Islet of Langerhans (tissue), 1 donor: Measurements from ENCODE around the gene GNB1.
A peak's percentile ranks its signal among the peaks of the same experiment; 100 is the strongest.

Experiments
- FAIRE-seq: peaks from one replicate; lab custom pipeline; 2011; peaks lifted over from hg19 to GRCh38; lab: Jason Lieb, UNC

Gene GNB1

DNA sequence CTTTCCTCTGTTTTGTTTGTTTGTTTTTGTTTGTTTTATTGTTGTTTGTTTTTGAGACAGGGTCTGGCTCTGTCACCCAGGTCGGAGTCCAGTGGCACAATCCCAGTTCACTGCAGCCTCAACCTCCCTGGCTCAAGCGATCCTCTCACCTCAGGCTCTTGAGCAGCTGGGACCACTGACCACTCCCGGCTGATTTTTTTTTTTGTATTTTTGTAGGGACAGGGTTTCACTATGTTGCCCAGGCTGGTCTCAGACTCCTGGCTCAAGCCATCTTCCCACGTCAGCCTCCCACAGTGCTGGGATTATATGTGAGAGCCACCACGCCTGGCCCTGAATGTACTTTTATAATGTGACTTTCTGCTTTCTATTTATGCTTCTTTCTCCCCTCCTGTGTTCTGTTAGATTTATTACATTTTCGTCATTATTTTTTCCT lies 19.2 kb upstream of the GNB1 start:
- no peak for FAIRE-seq

DNA sequence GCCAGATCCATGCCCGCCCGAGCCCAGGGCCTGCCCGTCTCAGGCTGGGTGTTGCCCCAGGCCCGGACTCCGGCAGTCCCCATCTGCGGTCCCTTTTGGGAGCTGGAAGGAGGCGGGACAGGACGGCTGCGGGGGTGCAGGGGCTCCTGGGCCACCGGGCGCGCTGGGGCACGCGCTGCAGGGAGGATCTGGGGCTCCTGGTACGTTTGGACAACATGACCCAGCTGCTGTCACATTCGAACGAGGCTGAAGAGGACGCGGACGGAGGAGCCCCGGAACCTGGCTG lies 17.6 kb upstream of the GNB1 start:
- no peak for FAIRE-seq

DNA sequence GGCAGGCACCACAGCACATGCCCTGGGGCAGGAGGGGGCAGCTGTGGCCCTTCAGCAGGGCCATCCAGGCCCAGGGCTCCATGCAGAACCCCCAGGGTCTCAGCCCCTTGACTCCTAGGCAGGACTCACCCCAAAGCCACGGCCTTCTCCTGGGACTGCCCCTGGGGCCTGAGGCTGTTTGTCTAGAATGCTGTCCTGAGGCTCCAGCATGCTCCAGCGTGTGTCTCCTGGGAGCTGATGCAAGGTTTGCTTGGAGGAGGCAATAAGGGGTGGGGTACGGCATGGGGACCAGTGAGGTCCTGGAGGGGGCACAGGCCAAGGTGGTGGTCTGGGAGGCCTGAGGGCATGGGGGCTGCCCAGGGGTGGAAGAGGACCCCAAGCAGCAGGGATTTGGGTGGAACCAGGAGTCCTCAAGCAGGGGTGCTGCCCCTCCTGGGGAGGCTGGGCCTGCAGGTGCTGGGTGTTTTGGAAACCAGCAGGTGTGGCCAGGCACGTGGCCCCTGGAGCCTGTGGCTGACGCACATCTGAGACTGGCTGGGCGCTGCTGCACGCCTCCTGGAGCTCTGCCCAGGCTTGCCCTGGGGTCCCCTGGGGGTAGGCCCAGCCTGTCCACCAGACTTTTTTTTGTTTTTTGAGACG lies 16.3 kb upstream of the GNB1 start:
- no peak for FAIRE-seq

DNA sequence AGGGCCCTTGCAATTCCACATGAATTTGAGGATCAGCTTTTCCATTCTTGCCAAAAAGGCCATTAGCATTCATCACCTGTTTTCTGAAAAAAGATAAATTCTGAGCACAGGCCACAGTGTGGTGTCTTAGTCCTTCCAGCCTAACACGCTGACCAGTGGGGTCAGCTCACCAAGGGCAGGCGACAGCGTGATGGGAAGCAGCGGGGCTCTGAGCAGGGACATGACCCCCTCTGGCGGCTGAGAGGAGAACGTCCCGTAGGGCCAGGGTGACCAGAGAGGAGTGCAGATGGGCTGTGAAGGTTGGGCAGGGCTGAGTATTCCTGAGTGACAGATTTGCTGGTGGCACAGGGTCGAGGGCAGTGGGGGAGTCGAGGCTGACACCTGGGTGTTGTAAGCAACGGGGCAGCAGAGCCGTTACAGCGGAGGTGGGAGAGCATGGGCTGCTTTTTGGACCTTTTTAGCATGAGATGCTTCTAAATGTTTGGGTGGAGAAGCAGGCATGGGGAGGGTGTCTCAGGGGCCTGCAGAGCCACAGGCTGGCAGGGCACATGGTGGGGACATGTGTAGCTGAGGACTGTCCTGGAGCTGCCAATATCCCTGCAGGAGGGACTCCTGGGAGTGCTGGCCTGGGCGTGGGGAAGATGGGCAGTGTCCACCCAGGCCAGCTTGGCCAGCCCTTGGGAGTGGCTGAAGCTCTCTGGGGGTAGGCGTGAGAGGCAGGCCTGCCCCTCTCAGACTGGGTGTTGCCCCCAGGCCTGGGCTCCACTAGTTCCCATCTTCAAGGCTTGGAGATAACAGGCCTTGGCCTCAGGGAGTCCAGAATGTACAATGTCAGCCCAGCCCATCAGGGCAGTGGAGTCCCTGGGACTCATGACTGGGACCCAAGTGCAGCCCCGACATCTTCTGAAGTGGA lies 15.6 kb upstream of the GNB1 start:
- peak; percentile 30 for FAIRE-seq

DNA sequence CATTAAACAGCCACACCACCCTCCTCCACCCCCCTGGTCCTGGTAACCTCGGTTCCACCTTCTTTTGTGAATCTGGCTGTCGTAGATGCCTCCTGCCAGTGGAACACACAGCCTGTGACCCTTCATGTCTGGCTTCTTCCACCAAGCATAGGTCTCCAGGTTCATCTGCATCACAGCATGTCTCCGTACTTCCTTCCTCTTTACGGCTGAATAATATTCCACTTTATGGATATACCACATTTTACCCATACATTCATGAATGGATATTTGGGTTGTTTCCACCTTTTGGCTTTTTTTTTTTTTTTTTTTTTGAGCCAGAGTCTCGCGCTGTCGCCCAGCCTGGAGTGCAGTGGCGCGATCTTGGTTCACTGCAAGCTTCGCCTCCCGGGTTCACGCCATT lies 12.3 kb upstream of the GNB1 start:
- no peak for FAIRE-seq

DNA sequence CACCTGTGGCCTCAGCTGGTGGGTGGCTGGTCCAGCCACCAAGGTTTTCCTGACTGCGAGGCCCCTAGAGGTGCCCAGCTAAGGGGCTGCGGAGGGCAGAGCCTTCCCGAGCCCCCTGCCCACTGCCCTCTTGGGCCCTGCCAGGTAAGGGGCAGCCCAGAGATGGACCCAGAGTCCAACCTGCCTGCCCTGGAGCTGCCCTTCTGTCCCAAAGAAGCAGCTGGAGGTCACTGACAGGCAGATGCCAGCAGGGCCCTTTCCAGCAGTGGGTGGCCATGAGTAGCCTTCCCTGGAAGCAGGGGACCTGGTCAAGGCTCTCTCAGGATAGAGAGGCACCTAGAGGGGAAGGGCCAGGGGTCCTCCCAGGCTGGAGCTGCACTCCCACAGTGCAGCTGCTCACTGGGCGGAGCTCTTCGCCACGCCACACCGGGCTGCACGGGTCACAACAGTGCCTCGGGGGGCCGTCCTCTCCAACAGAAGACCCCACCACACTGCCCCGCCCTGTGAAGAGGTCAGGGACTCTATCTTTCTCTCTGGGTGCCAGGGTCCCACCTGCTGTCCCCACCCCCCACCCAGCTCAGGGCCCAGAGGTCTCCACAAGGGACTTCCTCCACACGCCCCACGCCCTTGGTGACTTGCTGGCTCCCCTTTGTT lies 10.9 kb upstream of the GNB1 start:
- no peak for FAIRE-seq

DNA sequence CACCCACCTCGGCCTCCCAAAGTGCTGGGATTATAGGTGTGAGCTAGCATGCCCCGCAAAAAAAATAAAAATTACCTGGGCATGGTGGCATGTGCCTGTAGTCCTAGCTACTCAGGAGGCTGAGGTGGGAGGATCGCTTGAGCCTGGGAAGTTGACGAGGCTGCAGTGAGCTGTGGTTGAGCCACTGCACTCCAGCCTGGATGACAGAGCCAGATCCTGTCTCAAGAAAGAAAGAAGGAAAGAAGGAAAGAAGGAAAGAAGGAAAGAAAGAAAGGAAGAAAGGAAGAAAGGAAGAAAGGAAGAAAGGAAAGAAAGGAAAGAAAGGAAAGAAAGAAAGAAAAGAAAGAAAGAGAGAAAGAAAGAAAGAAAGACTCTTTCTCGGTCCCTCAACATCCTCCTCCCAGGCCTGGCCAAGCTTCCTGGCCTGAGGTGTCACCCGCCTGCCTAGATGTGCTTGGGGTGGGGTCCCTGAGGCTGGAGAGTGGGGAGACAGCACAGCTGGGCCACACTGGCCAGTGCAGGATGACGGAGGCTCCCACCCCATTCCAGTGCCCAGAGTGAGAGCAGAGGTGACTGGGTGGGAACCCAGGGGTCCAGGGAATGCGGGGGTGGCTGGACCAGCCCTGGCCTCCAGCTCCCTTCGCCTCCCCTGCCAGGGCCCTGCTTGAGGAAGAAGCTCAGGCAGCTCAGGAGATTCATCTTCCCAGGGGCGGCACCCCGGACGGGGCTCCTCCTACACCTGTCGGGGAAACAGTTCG lies 10.2 kb upstream of the GNB1 start:
- no peak for FAIRE-seq

DNA sequence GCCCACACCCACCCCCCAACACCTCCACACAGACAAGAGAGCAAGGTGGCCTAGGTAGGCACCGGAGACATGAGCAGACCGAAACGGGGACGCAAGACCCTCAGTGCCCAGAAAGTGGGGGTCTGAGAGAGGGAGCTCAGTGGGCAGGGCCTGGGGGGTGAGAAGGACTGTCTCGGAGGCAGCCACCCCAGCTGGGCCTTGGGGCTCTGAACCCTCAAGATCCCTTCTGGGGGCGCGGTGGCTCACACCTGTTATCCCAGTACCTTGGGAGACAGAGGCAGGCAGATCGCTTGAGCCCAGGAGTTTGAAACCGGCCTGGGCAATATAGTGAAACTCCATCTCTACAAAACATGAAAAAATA lies 9.1 kb upstream of the GNB1 start:
- FAIRE-seq, result no peak

DNA sequence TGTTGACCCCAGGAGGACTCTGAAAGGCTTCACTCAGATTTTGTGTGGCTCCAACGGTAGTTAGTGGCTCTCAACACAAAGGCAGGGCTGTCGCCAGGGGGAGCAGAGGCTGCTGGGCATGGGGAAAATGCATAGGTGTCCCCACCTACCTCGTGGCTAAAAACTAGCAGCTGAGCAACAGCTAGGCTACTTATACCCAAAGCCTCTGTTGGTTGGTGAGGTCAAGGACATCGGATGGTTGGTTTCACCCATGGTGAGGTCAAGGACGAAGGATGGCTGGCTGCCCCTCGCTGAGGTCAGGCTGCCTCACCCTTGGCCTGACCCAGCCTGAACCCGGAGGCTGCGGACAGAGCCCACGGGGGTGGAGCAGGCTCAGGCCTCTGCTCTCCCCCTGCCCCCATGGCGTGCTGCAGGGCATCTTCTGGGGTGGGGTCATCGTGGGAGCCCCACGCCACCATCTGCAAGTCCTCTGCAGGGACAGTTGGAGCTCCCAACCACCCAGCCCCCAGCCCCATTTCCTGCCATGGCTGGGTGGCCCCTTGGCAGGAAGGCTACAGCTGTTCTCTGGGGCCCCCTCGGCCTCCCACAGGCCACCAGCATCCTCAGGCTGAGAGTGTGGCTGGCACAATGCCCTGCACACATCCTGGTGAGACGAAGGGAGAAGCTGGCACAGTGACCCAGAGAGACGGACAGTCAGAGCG lies 8.5 kb upstream of the GNB1 start:
- FAIRE-seq, result no peak

DNA sequence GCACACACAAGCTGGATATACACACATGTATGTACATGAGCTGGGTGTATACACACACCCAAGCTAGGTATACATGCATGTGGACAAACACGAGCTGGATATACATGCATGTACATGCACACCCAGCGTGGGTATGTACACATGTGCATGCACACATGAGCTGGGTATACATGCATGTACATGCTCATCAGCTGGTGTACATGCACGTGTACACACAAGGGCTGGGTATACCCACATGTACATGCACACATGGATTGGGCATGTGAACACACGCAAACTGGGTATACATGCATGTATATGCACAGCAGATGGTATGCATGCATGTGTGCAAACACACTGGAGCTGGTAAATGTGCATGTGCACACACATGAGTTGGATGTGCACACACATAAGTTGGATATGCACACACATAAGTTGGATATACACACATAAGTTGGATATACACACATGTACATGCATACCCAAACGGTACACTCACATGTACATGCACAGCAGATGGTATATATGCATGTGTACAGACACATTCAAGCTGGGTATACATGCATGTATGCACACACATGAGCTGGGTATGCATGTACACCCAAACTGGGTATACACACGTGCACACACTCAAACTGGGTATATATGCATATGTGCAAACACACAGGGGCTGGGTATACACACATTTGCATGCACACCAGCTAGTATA lies 7.5 kb upstream of the GNB1 start:
- no peak for FAIRE-seq

DNA sequence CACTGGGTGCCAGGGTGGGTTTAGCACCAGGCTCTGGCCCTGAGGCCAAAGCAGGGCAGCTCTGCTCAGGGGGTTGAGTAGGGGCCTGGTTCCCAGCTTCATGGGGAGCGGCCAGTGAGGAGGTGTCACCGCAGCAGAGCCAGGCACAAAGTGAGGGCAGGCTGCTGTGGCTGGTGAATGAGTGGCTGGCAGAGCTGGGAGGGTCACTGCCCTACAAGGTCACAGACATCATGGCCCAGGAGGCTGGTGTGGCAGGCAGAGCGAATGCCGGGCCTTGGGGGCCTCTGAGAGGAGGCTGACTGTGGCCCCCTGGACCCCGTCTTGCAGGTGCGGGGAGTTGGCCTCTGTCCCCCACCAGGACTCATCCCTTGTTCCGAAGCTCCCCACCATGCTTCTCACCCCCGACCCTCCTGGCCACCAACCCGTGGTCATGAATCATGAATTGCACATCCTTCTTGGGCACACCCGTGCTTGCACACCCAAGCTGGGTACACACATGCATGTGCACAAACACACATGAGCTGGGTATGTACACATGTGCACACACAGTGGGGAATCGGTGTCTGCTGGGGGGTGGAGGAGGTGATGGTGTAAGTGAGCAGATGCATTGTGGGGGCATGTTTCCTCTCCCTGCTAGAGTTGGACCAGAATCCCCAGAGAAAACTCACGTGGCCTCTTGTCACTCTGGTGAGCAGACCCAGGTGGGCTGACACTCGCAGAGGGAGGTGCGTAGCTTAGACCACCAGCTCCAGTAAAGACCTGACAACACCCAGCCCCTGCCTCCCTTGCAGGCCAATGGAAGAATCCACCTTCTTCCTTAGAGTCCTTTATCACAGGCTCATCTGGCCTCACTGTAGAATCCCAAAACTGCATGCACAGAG lies 4.8 kb upstream of the GNB1 start:
- no peak for FAIRE-seq

DNA sequence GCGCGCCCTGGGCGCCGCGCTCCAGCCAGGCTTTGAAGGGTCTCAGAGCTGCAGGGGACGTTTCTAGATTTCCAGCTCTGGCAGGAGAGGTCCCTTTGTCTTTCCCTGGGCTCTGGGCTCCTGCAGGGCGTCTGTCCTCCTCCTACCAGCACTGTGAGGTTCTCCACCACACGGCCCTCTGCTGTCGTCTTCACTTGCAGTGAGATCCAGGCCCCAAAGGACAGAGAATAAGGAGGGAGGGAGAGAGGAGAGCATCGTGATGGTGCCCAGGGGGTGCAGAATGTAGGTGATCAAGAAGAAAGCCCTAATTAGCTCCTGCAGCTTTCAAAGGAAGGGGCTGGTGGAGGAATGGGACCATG lies 4.2 kb upstream of the GNB1 start:
- no peak for FAIRE-seq

DNA sequence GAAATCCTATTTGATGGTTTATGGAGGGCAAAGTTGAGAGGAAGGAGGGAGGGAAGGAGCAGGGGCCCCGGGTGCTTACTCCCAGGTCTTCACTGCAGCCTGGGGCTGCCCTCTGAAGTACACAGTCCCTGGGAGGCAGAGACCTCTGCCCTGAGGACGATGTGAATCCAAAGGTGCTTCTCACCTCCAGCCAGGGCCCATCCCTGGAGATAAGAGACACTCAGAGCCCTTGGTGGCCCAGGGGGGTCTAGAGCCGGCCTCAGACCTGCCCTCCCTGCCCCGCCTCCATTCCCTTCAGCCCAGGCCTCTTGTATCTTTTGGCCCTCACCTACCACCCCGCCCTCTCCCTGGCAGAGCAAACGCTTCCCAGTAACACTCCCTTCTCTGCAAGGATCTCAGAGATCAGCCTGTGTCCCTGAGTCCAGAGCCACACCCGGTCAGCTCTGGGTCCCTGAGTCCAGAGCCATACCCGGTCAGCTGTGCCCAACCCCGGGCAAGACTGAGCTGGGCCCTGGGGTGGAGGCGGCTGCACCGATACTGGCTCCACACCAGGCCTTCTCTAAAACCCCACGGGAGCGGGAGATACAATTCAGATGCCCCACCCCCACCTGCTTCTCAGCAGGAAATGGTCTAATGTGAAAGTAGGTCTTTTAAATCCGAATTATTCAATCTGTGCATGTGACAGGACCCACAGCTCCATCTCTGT lies 3.6 kb upstream of the GNB1 start:
- FAIRE-seq, result no peak

DNA sequence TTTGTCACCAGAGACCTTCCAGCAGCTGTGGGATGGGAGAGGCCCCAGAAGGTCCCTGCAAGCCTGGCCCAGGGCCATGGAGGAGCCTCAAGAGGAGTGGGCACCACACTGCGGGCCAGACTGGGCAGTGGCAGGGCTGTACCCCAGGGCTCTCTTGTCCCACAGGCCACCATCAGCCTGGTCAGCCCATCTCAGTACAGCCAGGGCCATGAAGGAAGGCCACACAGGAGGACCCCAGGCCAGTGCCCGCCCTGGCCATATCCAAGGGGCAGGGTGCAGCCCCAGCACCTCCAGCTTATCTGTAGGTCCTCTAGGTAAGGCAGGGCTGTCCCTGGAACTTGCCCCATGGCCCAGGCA lies 3.1 kb upstream of the GNB1 start:
- FAIRE-seq, result no peak

DNA sequence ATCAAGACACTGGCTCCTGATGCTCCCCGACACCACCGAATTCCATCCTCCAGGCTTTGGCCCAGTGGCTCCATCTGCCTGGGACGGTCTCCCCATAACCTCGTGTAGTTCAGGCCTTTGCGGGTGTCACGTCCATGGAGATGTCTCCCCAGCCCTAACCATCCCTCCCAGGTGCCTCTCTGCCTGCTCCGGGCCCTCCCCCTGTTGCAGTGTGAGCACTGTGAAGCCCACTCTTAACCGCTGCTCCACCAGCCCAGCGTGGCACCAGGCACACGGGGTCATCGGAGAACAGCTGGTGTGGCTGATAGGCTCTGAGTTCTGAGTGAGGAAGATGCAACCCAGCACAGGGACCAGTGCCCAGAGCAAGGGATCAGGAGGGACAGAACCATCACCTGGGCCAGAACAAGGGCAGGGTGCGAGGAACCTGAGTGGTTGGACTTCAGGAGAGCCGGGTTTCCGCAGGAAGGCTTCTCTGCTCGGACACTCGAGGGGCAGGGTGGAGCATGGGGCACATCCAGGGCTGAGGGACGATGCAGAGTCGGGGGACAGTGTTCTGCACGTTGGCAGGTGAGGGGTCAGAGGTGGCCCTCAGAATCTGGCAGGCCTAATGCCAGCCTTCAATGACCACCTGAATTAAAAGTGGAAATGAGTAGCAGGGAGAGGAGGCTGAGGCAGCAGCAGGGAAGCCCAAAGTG lies 2.6 kb upstream of the GNB1 start:
- FAIRE-seq, result no peak

DNA sequence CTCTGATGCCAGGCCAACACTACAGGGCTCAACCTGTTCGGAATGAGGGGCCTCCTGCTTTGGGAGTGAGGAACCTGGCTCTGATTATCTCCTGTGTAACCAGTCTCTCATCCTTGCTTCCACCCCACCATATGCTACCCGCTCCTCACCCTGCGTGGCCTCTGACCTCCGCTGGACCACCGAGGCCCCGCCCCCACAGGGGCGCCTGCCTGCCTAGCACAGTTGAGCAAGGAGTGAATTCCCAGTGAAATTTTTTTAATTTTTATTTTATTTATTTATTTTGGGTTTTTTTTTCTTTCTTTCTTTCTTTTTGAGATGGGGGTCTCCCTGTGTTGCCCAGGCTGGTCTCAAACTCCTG lies 1.9 kb upstream of the GNB1 start:
- FAIRE-seq, result no peak

DNA sequence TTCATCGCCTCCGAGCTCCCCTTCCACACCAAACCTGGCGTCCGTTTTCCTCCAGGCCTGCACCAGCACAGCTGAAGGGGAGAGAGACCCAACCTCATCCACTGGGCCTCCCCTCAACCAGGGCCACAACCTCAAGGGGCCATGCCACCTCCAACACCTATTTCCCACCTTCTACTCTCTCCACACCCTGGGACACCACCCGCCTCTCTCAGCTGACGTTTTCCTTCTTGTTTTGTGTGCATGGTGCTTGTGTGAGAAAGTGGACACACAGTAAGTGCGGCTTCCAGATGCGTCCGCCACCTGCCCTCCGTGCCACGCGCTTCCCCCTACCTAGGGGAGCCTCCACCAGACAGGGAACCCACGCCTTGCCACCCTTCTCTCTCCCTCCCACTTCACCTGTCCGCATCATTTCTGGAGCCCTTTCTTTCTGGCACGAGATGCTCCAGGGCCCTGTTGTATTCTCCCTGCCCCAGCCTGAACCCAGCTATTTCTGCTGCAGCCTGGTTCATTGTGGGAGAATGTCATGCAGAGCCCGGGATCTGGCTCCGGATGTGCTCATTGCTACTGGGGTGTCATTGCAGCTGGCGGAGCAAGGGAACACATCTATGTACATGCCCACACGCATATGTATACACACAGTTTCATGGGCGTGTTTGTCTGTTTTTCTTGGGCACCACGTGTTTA lies 1.3 kb upstream of the GNB1 start:
- no peak for FAIRE-seq

DNA sequence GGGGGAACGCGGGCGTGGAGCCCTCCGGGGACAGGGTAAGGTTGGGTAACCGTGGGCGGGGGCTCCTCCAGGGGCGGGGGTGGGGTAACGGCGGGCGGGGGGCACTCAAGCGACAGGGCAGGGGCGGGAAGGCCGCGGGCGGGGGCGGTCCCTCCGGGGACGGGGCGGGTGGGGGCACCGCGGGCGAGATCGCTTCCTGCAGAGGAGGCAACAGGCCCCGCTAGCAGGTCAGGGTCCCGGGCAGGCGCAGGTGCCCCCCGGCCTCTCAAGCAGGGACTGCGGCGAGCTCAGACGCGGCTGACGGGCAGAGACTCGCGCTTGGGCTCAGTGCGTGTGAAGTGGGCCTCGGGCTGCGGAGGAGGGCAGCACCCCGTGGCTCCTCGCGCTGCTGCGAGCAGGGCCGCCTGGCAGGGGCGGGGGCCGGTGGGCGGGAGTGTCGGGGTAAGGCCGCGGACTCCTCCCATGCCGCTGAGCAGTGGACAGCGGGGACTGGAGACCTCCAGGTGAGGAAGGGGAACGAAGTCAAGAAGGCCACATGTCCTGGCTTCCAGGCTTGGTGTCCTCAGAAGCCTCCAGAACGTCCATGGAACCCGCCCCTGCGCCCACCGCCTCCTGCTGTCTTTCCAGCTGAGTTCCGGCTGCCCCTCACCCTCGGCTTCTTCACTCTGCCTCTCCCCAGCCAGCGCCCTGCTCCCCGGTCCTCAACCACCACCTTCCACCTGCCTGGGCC lies 627 bp upstream of the GNB1 start:
- FAIRE-seq, result no peak
